Frontal cortex (tissue), 4 donors: ENCODE results near the gene GLIS1. TPM values are rescaled to one million over a fixed set of nuclear protein-coding genes. Genes with fewer than 3 reads are reported as not detected.
"Not testable (repeated sequence)": the region's sequence is repeated elsewhere in the genome, so short reads cannot be mapped to it uniquely, and the experiment has no call there.

Experiments used
- DNase-seq, 2 donors: peaks; one replicate each; pipeline ENCODE4 v3.0.0; 2012; ENCODE audit warnings: low spot score in 2 of 2
- FAIRE-seq: peaks from 2 replicates; lab custom pipeline; 2012; peaks lifted over from hg19 to GRCh38; lab: Jason Lieb, UNC
- total RNA-seq: library from RNA; depleted of rRNA; stranded (reverse); fragments of >200 nt; gene quantifications from one replicate; pipeline ENCODE4 v1.2.3, GENCODE V29; 2014
- donor health status: control.
- donor health status: control.
- donor health status: control.

GLIS1 gene
- not detected for total RNA-seq

DNA sequence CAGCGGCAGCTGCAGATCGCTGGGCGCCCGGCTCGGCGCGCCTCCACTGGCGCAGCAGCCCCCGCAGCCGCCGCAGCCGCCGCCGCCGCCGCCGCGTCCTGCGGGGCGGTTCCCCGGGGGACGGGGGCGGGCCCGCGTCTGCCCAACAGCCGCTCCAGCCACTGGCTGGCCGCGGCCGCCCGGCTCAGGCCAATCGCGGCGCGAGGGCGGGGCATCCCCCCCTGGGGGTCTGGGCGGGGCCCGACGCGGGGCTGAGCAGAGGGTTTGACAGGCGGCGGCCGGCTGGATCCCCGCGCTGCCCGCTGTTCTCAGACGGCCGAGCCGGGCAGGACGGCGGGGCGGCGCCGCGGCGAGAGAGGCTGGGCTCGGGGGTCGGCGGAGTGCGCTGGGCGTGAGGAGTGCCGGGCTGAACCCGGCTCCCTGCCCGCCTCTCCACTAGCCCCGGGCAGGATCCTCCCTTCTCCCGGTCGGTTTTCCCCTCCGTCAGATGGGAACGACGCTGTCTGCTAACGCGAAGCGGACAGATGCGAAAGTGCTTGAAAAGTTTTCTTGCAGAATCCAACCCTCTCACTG, at the start of gene GLIS1:
Gene GLIS1 (minus strand): TSS at position 56 of the 573 bp plus-strand sequence. CDS start 1,100 bp downstream, outside the sequence.
- FAIRE-seq, result no peak

DNA sequence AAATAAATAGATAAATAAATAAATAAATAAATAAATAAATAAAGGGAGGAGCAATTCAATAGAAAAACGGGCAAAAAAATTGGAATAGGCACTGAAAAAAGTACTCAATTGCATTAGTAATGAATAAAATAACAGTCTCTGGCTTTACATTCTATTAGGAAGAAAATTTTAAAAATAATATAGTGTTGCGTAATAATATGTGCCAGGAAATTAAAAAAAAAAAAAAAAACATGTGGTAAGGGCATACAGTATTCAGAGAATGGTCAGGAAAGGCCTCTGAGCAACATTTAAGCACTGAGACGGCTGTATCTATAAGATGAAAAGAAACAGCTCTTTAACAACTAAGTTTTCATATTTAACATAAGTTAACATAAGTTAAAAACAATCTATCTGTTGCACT, 48.7 kb upstream of the GLIS1 start:
- DNase-seq, result no peak

More for the DNA sequence above, at the start of gene GLIS1:
- peak; percentile 95 to 96 for DNase-seq

DNA sequence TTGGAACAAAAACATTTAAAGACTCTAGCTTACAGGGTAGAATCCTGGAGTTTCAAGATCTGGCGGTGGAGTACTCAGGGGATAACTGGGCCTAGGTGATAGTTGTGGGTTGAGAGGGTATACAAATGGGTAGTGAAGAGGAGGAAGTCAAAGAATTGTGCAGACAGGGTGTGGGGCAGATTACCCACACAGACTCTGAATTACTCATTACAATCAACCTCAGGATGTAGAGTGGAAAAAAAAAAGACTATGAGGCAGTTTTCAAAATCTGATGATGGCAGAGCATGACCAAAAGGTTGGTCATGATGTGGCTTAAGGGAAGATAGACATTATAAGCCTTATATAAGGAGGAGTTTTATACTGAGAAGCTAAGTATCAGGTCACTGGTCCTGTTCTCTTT, 44.1 kb upstream of the GLIS1 start:
- no peak for FAIRE-seq
- no peak for DNase-seq

More for the DNA sequence above, 48.7 kb upstream of the GLIS1 start:
- FAIRE-seq, result no peak

DNA sequence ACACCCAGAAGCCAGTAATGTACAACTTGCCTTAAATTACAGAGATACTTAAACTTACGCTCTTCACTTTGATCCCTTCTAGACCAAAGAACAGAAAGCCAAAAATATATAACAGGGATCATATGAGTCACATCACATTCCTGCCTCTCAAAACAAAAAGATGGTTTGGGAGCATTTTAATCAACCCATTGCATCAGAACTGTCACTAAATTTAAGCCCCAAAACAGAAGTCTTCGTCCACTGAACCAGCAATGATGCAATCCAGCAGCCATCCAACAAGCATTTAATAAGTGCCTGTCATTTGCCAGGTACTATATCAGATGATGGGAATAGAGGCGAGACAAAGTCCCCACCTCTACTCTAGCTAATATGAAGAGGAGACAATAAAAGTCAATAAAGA, 42.7 kb upstream of the GLIS1 start:
- FAIRE-seq (no peak), DNase-seq (no peak)

DNA sequence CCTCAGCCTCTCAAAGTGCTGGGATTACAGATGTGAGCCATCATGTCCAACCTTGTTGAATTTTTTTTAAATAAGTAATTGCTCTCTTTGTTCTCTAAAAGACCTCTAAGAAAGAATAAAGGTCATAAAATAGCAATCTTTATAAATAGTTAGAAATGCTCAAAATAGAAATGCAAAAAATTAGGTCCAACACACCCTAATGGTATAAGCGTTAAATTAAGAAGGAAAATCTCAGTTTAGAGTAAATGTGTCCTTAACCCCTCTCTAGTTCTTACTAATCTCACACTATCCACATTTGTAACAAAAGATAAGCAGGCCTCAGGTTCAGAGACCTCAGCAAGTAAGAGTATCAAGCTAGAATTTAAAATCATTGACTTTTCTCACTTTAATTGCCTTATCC, 38.3 kb upstream of the GLIS1 start:
- FAIRE-seq (no peak), DNase-seq (no peak)

DNA sequence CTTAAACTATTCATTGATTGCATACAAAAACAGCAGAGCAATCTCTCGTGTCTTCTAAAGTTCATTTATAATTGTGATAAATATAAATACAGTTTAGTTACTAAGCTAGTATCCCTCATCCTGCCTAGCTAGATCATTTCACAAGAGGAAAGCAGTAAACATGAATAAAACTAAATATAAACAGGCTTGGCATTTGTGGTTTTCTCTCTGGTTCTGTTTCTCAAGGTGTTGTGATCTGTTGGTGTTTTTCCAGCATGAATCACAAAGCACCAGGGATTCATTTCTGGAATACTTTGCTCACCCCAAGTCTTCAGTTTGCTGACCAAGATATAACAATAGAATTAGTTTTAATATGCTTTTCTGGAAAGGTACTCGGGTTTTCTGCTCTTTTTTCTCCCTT, 32.7 kb upstream of the GLIS1 start:
- DNase-seq (no peak), FAIRE-seq (no peak)

DNA sequence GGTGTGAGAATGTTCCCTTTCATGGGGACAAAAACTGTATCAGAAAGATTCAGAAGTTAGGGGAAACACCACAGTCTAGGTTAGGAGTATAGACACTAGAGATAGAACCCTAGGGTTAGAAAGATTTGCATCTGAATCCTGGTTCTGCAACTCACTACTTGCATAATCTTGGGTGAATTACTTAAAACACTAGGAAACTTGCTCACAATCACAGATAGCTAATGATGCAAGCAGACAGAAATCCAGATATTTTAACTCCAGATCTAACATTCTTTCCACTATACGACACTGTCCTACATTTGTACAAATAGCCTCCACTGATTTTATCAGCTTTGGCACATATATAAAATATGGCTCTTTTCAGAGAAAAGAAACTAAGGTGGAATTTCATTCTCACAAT, 30.8 kb upstream of the GLIS1 start:
- DNase-seq, result no peak
- FAIRE-seq, result no peak

DNA sequence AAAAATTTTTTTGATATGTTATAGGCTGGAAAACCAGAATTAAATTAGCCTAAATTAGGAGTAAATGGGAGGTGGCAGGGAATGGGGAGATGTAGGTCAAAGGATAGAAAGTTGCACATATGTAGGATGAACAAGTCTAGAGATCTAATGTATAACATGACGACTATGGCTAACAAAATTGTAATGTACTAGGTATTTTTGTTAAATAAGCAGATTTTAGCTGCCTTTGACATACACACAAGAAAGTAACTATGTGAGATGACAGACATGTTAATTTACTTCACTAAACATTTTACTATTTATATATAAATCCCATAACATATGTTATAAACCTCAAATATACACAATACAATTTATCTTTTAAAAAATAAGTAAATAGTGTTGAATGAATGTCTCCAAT, 30.2 kb upstream of the GLIS1 start:
- DNase-seq, result no peak
- FAIRE-seq, result no peak

DNA sequence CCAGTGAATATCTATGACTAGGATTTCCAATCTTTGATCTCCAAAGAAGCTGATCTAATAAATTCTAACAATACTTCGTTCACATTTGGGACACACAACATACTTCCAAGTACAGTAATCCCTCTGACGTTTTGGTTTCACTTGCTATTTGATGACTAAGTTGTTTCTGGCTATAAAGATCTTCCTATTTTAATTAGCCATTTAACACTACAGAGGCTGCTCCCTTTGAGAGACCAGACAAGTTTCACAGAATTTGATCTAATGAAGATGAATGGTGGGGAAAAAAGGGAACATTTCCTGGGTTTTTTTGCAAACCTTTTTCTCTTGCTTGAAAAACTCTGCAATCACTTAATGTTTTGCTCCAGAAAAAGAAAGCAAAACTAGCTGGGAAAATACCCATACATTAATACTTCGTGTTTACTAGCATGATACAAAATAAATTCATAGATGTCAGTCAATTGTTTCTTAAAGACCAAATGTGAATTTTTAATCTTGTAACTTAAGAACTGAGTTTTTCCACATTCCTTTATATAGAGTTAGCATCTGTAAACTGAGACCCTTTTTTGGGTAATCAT, 28.0 kb upstream of the GLIS1 start:
- DNase-seq (no peak), FAIRE-seq (no peak)

DNA sequence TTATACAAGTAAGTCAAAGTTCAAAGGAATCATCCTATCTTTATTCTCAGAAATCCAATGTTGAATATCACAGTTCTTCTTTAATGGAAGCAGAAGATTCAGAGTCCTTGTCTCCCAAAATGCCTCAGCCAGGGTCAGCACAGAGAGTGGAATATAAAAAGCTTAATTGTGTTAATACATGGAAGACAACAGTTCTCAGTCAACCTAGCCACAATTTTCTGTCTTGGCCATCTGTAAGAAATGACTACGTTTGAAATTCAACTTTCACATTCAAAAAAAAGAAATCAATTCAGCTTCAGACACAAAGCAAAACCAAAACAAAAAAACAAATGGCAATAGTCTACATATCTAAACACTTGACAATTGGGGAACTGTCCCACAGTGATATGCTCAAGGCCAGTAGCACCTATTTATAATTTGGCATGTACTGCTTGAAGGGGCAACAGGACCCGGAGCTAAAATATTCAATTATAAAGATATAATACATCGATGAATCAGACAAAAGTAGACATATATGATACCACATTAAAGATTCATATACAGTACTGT, 27.3 kb upstream of the GLIS1 start:
- DNase-seq (no peak), FAIRE-seq (no peak)

DNA sequence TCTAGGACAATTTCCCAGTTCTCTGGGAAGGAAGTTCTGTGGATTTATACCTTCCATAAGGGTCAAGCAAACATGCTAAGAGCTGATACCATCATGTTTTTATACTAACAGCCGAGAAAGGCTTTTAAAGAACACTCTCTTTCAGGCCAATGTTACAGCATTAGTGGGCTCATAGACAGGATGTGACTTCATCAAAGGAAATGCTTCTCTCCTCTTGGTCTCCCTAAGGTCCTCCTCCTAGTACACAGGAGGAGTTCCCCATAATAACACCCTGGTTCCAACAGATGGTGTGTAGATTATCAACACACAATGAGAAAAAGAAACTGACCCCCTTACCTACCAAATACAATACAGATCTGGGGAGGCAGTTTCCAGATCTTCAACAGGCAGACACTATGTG, 26.7 kb upstream of the GLIS1 start:
- FAIRE-seq, result no peak

DNA sequence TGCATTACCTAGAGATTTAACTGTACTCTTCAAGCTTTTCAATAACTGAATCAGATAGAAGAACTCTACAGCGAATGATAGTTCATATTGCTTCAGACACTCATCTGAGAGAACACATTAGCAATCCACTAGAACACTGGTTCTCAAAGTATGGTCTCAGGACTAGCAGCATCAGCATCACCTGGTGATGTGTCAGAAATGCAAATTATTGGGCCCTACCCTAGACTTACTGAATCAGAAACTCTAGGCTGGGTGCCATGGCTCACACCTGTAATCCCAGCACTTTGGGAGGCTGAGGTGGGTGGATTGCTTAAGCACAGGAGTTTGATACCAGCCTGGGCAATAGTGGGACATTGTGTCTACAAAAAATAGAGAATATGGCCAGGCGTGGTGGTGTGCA, 24.9 kb upstream of the GLIS1 start:
- FAIRE-seq (no peak), DNase-seq (no peak)

More for the DNA sequence above, 26.7 kb upstream of the GLIS1 start:
- no peak for DNase-seq

DNA sequence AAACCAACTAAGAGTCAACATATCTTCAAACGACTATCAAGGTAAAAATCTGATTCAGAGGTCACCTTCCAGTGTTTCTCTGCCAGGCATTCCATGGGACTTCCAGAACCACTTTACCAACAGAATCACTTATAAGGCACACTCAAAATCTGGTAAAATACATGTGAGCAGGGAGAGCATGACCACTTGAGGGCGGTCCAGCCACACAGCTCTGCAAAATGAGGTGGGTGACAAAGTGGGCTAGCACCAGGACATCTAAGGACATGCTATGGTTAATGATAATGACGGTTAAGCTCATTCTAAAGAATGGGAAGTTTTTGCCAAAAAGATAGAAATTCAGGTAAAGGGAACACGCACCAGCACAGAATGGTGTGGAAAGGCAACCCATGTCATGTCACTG, 24.5 kb upstream of the GLIS1 start:
- DNase-seq (no peak), FAIRE-seq (no peak)

DNA sequence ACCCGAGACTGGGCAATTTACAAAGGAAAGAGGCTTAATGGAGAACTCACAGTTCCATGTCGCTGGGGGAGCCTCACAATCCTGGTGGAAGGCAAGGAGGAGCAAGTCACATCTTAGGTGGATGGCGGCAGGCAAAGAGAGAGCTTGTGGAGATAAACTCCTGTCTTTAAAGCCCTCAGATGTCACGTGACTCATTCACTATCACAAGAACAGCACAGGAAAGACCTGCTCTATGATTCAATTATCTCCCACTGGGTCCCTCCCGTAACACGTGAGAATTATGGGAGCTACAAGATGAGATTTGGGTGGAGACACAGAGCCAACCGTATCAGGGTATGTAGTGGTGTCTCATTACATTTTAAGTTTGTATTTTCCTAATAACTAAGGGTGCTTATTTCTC, 21.5 kb upstream of the GLIS1 start:
- FAIRE-seq, DNase-seq: not testable (repeated sequence)

DNA sequence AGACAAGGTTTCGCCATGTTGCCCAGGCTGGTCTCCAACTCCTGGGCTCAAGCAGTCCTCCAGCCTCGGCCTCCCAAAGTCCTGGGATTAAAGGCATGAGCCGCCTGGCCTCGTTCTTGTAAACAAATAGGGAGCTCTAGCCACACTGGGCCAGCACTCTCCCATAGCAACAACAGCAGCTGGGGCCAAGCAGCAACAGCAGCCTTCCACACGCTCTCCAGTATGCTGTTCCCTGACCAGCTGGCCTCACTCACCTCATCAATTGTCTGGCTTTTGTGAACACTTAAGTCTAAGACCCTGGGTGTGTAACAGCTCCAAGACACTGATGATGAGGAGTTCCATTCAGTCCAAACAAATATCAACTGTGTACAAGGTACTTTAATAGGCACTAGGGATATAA, 16.9 kb upstream of the GLIS1 start:
- FAIRE-seq (no peak), DNase-seq (no peak)

DNA sequence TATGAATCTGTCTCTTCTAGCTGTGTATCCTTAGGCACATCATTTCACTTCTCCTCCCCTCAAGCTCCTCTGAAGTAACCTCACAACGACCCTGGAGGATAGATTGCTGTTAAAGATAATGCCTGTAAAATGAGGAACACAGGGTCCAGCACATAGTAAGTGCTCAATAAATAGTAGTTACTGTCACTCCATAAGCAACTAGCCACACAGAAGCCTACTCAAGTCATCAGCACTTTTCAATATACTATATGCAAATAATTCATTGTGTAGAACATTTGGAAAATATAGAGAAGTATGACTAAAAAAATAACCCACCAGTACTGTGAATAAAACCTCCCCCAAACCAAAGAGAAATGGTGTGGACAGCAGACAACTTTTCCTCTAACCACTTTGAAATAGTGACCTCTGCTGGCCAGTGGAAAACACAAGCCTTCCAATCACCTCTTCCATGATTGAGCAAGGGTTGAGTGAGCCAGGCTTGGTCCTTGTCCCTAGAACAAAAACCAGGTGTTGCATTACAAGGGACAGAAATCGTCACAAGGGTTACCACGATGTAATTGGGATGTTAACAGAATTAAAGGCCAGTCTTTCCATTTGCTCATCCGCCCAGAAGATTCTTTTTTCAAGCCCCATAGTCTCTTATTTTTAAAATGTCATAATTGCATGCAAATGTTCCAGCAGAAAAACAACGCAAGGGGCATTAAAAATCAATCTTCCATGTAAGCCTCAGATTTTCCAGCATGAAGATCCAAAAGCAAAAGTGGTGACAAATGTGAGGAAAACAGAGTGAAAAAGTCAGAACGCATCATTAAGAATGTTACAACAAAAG, 15.7 kb upstream of the GLIS1 start:
- peak in 1 of 2 donors; percentile 39 for DNase-seq
- FAIRE-seq, result no peak

DNA sequence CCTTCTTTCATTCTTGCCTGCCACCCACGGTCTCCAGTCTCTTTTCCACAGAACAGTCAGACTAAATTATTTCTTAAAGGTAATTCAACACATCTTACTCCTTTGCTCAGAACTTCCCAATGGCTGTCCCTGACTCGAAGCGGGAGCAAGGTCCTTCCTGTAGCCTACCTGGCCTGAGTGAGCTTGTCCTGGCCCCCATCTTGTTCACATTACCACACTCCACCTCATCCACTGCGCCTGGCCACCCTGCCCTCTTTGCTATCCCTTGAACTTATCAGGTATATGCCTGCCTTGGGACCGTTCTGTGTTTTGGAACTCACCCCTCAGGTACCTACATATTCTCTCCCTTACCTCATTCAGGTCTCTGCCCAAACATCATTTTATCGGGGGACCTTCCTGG, 13.3 kb upstream of the GLIS1 start:
- no peak for DNase-seq
- FAIRE-seq, result no peak

DNA sequence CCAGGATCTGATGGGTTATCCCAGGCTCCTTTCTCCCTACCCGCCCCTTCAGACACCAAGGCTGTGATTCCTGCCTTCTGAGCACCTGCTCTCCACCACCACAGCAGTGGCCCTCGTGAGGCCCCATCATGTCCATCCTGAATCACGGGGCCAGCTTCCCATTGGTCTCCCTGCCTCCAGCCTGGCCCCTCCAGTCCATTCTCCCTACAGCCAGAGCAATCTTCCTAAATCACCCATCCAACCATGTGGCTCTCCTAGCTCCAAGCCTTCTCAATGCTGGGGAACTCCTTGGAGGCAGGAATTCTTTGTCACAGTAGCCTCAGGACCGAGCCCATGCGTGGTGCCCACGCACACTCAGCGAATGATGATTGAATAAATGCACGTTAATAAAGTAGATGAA, 8.9 kb upstream of the GLIS1 start:
- no peak for FAIRE-seq

DNA sequence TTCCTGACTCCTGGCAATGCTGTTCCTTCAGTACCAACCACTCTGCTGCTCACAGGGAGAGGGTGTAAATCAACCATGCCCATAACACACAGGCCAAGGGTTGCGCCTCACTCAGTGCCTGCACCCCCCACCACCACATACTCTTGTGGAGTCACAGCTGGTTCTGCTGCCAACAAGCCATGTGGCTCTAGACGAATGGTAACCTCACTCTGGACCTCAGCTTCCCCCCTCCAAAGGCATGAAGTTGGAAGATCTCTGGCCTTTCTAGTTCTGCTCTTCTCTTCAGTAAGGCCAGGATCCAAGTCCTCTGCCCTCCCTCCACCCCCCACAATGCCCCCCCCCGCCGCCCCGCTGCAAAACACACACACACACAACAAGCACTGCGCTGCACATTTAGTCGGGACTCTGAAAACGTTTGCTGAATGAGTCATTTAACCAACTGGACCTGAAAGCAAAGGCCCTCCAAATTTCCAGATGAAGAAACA, 1.7 kb upstream of the GLIS1 start:
- no peak for DNase-seq
- no peak for FAIRE-seq

More for the DNA sequence above, 8.9 kb upstream of the GLIS1 start:
- no peak for DNase-seq

DNA sequence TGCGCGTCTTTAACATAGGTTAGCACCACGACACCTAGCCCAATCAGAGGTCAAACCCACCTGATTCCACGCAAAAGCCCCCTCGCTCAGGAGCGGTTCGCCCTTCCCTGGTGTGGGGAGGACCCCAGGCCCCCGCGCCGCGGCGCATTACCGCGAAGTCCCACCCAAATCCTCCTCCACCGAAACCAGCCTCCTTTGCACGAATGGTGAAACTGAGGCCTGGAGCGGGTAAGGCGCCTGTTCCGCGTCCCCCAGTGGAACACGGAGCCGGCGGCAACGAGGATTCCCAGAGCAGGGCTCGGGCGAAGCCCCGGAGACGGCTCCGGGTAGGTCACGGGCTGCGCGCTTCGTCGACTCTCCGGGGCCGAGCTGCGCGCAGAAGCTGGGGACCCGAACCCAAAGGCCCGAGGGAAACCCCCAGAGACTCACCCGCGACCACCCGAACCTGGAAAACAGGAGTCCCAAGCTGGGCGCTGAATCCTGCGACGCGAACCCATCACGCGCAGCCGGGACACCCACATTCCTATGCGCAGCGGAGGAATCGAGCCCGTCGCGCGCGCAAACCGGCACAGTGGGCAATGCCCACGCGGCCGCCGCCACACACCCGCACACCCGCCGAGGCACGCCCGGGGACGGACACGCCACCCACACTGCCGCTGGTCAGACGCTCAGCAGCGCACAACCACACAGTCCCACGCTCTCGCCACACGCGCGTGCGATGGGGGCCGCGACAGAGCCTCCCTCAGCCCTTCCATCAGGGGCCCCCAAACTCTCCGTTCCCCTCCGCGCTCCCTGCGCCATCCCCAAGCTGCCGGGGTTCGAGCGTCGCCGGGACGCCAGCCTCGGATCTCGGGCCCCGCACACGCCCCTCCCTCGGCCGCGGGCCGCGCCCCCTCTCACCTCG, 507 bp downstream of the GLIS1 start:
- FAIRE-seq, result no peak

More for the DNA sequence above, 507 bp downstream of the GLIS1 start:
- peak; percentile 27 to 46 for DNase-seq
